ENCODE data around the gene CYTIP.

The CYTIP gene

GRCh38 chr2:157463002-157463401, 19.1 kb upstream of the CYTIP start:
- Histone ChIP-seq H3K27me3 (ENCODE audit: control insufficient read depth in 5 of 5, insufficient read depth in 4 of 5, low read length in 5 of 5) (no peaks in the 10 kb centered on the region), H3K4me1 (ENCODE audit: control insufficient read depth in 5 of 5, insufficient read depth in 5 of 5, low read length in 5 of 5) (peaks cover 0 to 16% (median 4%) of the 10 kb centered on the region in 5 donors), H3K9me3 (ENCODE audit: control insufficient read depth in 5 of 5, low read length in 5 of 5) (no peaks in the 10 kb centered on the region), H3K36me3 (ENCODE audit: control insufficient read depth in 5 of 5, insufficient read depth in 5 of 5, low read length in 5 of 5) (no peaks in the 10 kb centered on the region), H3K4me3 (ENCODE audit: low read depth in 1 of 5, low read length in 5 of 5) (no peak overlapping the region), H3K9ac (ENCODE audit: low read length in 5 of 5) (no peak overlapping the region), H3K27ac (ENCODE audit: low read depth, low read length) (no peak overlapping the region)

GRCh38 chr2:157460897-157461296, 17.0 kb upstream of the CYTIP start:
- no peak overlapping the region for H3K9ac ChIP-seq (ENCODE audit: low read length in 5 of 5)
- H3K4me3 ChIP-seq (ENCODE audit: low read depth in 1 of 5, low read length in 5 of 5): no peak overlapping the region
- peaks cover 0 to 16% (median 4%) of the 10 kb centered on the region in 5 donors for H3K4me1 ChIP-seq (ENCODE audit: control insufficient read depth in 5 of 5, insufficient read depth in 5 of 5, low read length in 5 of 5)
- H3K27ac ChIP-seq (ENCODE audit: low read depth, low read length): no peak overlapping the region
- no peaks in the 10 kb centered on the region for H3K36me3 ChIP-seq (ENCODE audit: control insufficient read depth in 5 of 5, insufficient read depth in 5 of 5, low read length in 5 of 5)
- no peaks in the 10 kb centered on the region for H3K27me3 ChIP-seq (ENCODE audit: control insufficient read depth in 5 of 5, insufficient read depth in 4 of 5, low read length in 5 of 5)
- H3K9me3 ChIP-seq (ENCODE audit: control insufficient read depth in 5 of 5, low read length in 5 of 5): no peaks in the 10 kb centered on the region

- H3K4me3 ChIP-seq (ENCODE audit: low read depth in 1 of 5, low read length in 5 of 5): no peak overlapping the region
Observed at GRCh38 chr2:157460384-157460837, 16.5 kb upstream of the CYTIP start.

GRCh38 chr2:157459486-157459885, 15.6 kb upstream of the CYTIP start:
- H3K4me3 ChIP-seq (ENCODE audit: low read depth in 1 of 5, low read length in 5 of 5): no peak overlapping the region
- peaks cover 0 to 16% (median 4%) of the 10 kb centered on the region in 5 donors for H3K4me1 ChIP-seq (ENCODE audit: control insufficient read depth in 5 of 5, insufficient read depth in 5 of 5, low read length in 5 of 5)
- H3K9ac ChIP-seq (ENCODE audit: low read length in 5 of 5): no peak overlapping the region
- H3K27me3 ChIP-seq (ENCODE audit: control insufficient read depth in 5 of 5, insufficient read depth in 4 of 5, low read length in 5 of 5): no peaks in the 10 kb centered on the region
- H3K9me3 ChIP-seq (ENCODE audit: control insufficient read depth in 5 of 5, low read length in 5 of 5): no peaks in the 10 kb centered on the region
- no peaks in the 10 kb centered on the region for H3K36me3 ChIP-seq (ENCODE audit: control insufficient read depth in 5 of 5, insufficient read depth in 5 of 5, low read length in 5 of 5)
- H3K27ac ChIP-seq (ENCODE audit: low read depth, low read length): no peak overlapping the region

More at GRCh38 chr2:157460384-157460837, 16.5 kb upstream of the CYTIP start:
- no peaks in the 10 kb centered on the region for H3K27me3 ChIP-seq (ENCODE audit: control insufficient read depth in 5 of 5, insufficient read depth in 4 of 5, low read length in 5 of 5)
- no peak overlapping the region for H3K9ac ChIP-seq (ENCODE audit: low read length in 5 of 5)
- H3K9me3 ChIP-seq (ENCODE audit: control insufficient read depth in 5 of 5, low read length in 5 of 5): no peaks in the 10 kb centered on the region
- H3K4me1 ChIP-seq (ENCODE audit: control insufficient read depth in 5 of 5, insufficient read depth in 5 of 5, low read length in 5 of 5): peaks cover 0 to 16% (median 4%) of the 10 kb centered on the region in 5 donors
- H3K36me3 ChIP-seq (ENCODE audit: control insufficient read depth in 5 of 5, insufficient read depth in 5 of 5, low read length in 5 of 5): no peaks in the 10 kb centered on the region
- no peak overlapping the region for H3K27ac ChIP-seq (ENCODE audit: low read depth, low read length)

GRCh38 chr2:157447741-157448140, 3.9 kb upstream of the CYTIP start:
- H3K27ac ChIP-seq (ENCODE audit: low read depth, low read length): no peak overlapping the region
- H3K4me1 ChIP-seq (ENCODE audit: control insufficient read depth in 5 of 5, insufficient read depth in 5 of 5, low read length in 5 of 5): peaks cover 0 to 5% (median 0%) of the 10 kb centered on the region in 5 donors
- no peaks in the 10 kb centered on the region for H3K36me3 ChIP-seq (ENCODE audit: control insufficient read depth in 5 of 5, insufficient read depth in 5 of 5, low read length in 5 of 5)
- no peaks in the 10 kb centered on the region for H3K9me3 ChIP-seq (ENCODE audit: control insufficient read depth in 5 of 5, low read length in 5 of 5)
- H3K9ac ChIP-seq (ENCODE audit: low read length in 5 of 5): no peak overlapping the region
- H3K4me3 ChIP-seq (ENCODE audit: low read depth in 1 of 5, low read length in 5 of 5): no peak overlapping the region
- H3K27me3 ChIP-seq (ENCODE audit: control insufficient read depth in 5 of 5, insufficient read depth in 4 of 5, low read length in 5 of 5): no peaks in the 10 kb centered on the region

- Histone ChIP-seq H3K36me3 (ENCODE audit: control insufficient read depth in 5 of 5, insufficient read depth in 5 of 5, low read length in 5 of 5) (no peaks in the 10 kb centered on the region), H3K4me1 (ENCODE audit: control insufficient read depth in 5 of 5, insufficient read depth in 5 of 5, low read length in 5 of 5) (peaks cover 0 to 5% (median 0%) of the 10 kb centered on the region in 5 donors), H3K4me3 (ENCODE audit: low read depth in 1 of 5, low read length in 5 of 5) (no peak overlapping the region), H3K9ac (ENCODE audit: low read length in 5 of 5) (no peak overlapping the region), H3K27ac (ENCODE audit: low read depth, low read length) (no peak overlapping the region), H3K27me3 (ENCODE audit: control insufficient read depth in 5 of 5, insufficient read depth in 4 of 5, low read length in 5 of 5) (no peaks in the 10 kb centered on the region), H3K9me3 (ENCODE audit: control insufficient read depth in 5 of 5, low read length in 5 of 5) (no peaks in the 10 kb centered on the region)
Observed at GRCh38 chr2:157447031-157447430, 3.1 kb upstream of the CYTIP start.

GRCh38 chr2:157444641-157445040, 752 bp upstream of the CYTIP start:
- Histone ChIP-seq H3K9ac (ENCODE audit: low read length in 5 of 5) (no peak overlapping the region), H3K4me3 (ENCODE audit: low read depth in 1 of 5, low read length in 5 of 5) (peak overlapping the region in 1 of 5 donors; percentile 6), H3K27ac (ENCODE audit: low read depth, low read length) (no peak overlapping the region), H3K4me1 (ENCODE audit: control insufficient read depth in 5 of 5, insufficient read depth in 5 of 5, low read length in 5 of 5) (peaks cover 0 to 7% (median 3%) of the 10 kb centered on the region in 5 donors), H3K9me3 (ENCODE audit: control insufficient read depth in 5 of 5, low read length in 5 of 5) (no peaks in the 10 kb centered on the region), H3K27me3 (ENCODE audit: control insufficient read depth in 5 of 5, insufficient read depth in 4 of 5, low read length in 5 of 5) (no peaks in the 10 kb centered on the region), H3K36me3 (ENCODE audit: control insufficient read depth in 5 of 5, insufficient read depth in 5 of 5, low read length in 5 of 5) (no peaks in the 10 kb centered on the region)

- Histone ChIP-seq H3K4me3 (ENCODE audit: low read depth in 1 of 5, low read length in 5 of 5) (peak overlapping the region in 4 of 5 donors; percentile 36 to 54 (median 48)), H3K9ac (ENCODE audit: low read length in 5 of 5) (peak overlapping the region in 2 of 5 donors; percentile 33 to 44), H3K36me3 (ENCODE audit: control insufficient read depth in 5 of 5, insufficient read depth in 5 of 5, low read length in 5 of 5) (no peaks in the 10 kb centered on the region), H3K27ac (ENCODE audit: low read depth, low read length) (no peak overlapping the region), H3K4me1 (ENCODE audit: control insufficient read depth in 5 of 5, insufficient read depth in 5 of 5, low read length in 5 of 5) (peaks cover 0 to 14% (median 10%) of the 10 kb centered on the region in 5 donors), H3K9me3 (ENCODE audit: control insufficient read depth in 5 of 5, low read length in 5 of 5) (no peaks in the 10 kb centered on the region), H3K27me3 (ENCODE audit: control insufficient read depth in 5 of 5, insufficient read depth in 4 of 5, low read length in 5 of 5) (no peaks in the 10 kb centered on the region)
Observed at GRCh38 chr2:157443090-157443489, 799 bp downstream of the CYTIP start.

GRCh38 chr2:157442636-157443035, 1.3 kb downstream of the CYTIP start:
- peaks cover 0 to 14% (median 10%) of the 10 kb centered on the region in 5 donors for H3K4me1 ChIP-seq (ENCODE audit: control insufficient read depth in 5 of 5, insufficient read depth in 5 of 5, low read length in 5 of 5)
- peak overlapping the region in 2 of 5 donors; percentile 6 to 33 for H3K9ac ChIP-seq (ENCODE audit: low read length in 5 of 5)
- no peaks in the 10 kb centered on the region for H3K36me3 ChIP-seq (ENCODE audit: control insufficient read depth in 5 of 5, insufficient read depth in 5 of 5, low read length in 5 of 5)
- H3K27ac ChIP-seq (ENCODE audit: low read depth, low read length): no peak overlapping the region
- no peaks in the 10 kb centered on the region for H3K9me3 ChIP-seq (ENCODE audit: control insufficient read depth in 5 of 5, low read length in 5 of 5)
- no peaks in the 10 kb centered on the region for H3K27me3 ChIP-seq (ENCODE audit: control insufficient read depth in 5 of 5, insufficient read depth in 4 of 5, low read length in 5 of 5)
- H3K4me3 ChIP-seq (ENCODE audit: low read depth in 1 of 5, low read length in 5 of 5): peak overlapping the region in 2 of 5 donors; percentile 52 to 54

GRCh38 chr2:157442191-157442590, 1.7 kb downstream of the CYTIP start:
- Histone ChIP-seq H3K4me1 (ENCODE audit: control insufficient read depth in 5 of 5, insufficient read depth in 5 of 5, low read length in 5 of 5) (peaks cover 0 to 14% (median 10%) of the 10 kb centered on the region in 5 donors), H3K9ac (ENCODE audit: low read length in 5 of 5) (peak overlapping the region in 1 of 5 donors; percentile 6), H3K36me3 (ENCODE audit: control insufficient read depth in 5 of 5, insufficient read depth in 5 of 5, low read length in 5 of 5) (no peaks in the 10 kb centered on the region), H3K27ac (ENCODE audit: low read depth, low read length) (no peak overlapping the region), H3K9me3 (ENCODE audit: control insufficient read depth in 5 of 5, low read length in 5 of 5) (no peaks in the 10 kb centered on the region), H3K4me3 (ENCODE audit: low read depth in 1 of 5, low read length in 5 of 5) (peak overlapping the region in 2 of 5 donors; percentile 15 to 44), H3K27me3 (ENCODE audit: control insufficient read depth in 5 of 5, insufficient read depth in 4 of 5, low read length in 5 of 5) (no peaks in the 10 kb centered on the region)

Measured in subcutaneous abdominal adipose tissue (tissue), 5 donors.